22Rv1 (cell line): ENCODE measurements around the gene DAO.

Source experiments
- H3K27ac ChIP-seq: fragments of 450-650 bp; 2 replicates; pipeline ENCODE4 v1.5.1; 2017
- CTCF ChIP-seq: fragments of 450-650 bp; IDR thresholded peaks from 2 replicates; pipeline ENCODE4 v1.5.1; 2017; ENCODE audit warnings: mild to moderate bottlenecking
- ZFX ChIP-seq: fragments of 450-650 bp; IDR thresholded peaks from 2 replicates; pipeline ENCODE4 v1.6.1; 2017; ENCODE audit warnings: antibody characterized with exemption, borderline replicate concordance

DAO gene

GRCh38 chr12:108947097-108947496 lies 67.2 kb downstream of the DAO start:
- H3K27ac ChIP-seq, result no peak overlapping the region
- TF ChIP-seq CTCF (no peak), ZFX (no peak)

GRCh38 chr12:108948367-108948766 lies 68.5 kb downstream of the DAO start:
- H3K27ac ChIP-seq, result no peak overlapping the region

DNA sequence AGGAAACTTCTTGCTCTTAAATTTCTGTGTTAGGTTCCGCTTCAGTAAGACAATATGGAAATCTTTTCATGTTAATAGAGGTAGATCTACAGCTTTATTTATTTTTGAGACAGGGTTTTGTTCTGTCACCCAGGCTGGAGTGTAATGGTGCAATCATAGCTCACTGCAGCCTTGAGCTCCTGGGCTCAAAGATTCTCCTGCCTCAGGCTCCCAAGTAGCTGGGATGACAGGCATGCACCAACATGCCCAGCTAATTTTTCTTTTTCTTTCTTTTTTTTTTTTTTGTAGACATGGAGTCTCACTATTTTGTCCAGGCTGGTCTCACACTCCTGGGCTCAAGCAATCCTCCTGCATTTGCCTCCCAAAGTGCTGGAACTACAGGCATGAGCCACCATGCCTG lies 70.1 kb downstream of the DAO start:
- no peak overlapping the region for H3K27ac ChIP-seq
- TF ChIP-seq ZFX (no peak), CTCF (no peak)

More at GRCh38 chr12:108948367-108948766, 68.5 kb downstream of the DAO start:
- TF ChIP-seq CTCF (no peak), ZFX (no peak)
